ENCODE data around the gene OR6K3.
"Not testable (repeated sequence)": the region's sequence is repeated elsewhere in the genome, so short reads cannot be mapped to it uniquely, and the experiment has no call there.

Gene OR6K3, protein sequence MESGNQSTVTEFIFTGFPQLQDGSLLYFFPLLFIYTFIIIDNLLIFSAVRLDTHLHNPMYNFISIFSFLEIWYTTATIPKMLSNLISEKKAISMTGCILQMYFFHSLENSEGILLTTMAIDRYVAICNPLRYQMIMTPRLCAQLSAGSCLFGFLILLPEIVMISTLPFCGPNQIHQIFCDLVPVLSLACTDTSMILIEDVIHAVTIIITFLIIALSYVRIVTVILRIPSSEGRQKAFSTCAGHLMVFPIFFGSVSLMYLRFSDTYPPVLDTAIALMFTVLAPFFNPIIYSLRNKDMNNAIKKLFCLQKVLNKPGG

GRCh38 chr1:158720620-158721019 is at the start of gene OR6K3:
Gene OR6K3, minus strand, starts transcription at chr1:158720720. Its CDS starts 2,605 bp downstream, at chr1:158718115.
- no peak for DNase-seq (ENCODE audit: low read depth)

DNA sequence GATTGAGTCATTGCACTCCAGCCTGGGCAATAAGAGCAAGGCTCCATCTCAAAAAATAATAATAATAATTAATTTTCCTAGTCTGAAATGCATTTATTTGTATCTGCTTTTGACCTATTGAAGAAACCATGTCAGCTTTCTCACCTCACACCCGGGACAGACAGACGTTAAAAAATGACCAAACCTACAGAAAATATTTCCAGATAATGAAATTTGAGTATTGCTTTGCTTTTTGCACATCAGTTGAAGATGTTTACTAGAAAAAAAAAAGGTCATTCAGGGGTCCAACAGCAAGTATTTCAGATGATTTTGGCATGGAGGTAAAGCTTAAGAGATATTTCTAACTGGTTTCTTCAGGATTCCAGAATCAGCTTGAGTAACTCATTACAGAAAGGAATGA is 33.9 kb upstream of the OR6K3 start, which contains the start of gene OR6K6:
Gene OR6K6, plus strand, starts transcription at position 301 of the 400 bp plus-strand sequence. CDS start 168 bp downstream, outside the sequence.
- no peak for DNase-seq (ENCODE audit: low read depth)

DNA sequence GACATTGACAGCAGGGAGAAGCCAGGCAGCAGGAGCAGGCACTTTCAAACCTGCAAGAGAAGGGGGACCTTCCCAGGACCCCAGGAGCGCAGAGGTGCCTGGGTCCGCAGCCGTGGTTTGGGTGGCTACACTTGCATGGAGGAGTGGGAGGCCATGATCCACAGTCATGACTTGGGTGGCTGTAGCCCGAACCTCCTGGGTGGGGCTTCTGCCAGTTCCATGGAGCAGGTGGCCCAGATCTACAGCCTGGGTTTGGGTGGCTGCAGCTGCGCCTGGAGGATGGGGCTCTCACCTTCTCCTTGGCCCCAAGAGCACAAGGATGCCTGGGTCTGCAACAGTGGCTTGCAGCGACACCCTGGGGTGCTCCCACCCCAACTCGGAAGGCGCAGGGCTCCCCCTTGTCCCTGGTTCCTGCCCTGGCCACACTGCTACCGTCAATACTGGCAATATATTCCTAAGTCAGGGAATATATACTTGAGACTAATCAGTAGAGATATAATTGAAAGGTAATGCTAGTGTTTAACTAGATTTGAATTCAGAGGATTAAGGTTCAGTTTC is 31.7 kb upstream of the OR6K3 start:
- DNase-seq (ENCODE audit: low read depth) = no peak

DNA sequence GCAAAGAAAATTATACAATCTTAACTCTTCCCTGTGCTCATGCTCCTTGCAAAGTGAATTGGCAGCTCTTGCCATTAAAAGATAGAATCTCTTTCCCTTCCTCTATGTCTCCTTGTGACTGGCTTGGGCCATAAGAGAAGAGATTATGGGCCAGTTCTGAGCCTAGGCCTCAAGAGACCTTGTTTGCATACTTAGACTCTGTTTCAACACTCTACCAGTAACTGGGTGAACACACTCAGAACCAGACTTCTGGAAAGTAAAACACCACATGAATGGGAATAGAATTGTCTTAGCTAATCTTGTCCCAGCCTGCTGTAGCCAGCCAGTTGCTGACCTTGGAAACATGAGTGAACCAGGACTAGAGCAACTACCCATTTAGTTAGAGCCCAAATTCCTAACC is 15.3 kb upstream of the OR6K3 start:
- no peak for DNase-seq (ENCODE audit: low read depth)

GRCh38 chr1:158732524-158732923 is 12.0 kb upstream of the OR6K3 start:
- DNase-seq (ENCODE audit: low read depth) = no peak

- DNase-seq (ENCODE audit: low read depth) = no peak
Observed at GRCh38 chr1:158731707-158732106, 11.2 kb upstream of the OR6K3 start.

- no peak for DNase-seq (ENCODE audit: low read depth)
Observed at GRCh38 chr1:158730453-158730852, 9.9 kb upstream of the OR6K3 start.

DNA sequence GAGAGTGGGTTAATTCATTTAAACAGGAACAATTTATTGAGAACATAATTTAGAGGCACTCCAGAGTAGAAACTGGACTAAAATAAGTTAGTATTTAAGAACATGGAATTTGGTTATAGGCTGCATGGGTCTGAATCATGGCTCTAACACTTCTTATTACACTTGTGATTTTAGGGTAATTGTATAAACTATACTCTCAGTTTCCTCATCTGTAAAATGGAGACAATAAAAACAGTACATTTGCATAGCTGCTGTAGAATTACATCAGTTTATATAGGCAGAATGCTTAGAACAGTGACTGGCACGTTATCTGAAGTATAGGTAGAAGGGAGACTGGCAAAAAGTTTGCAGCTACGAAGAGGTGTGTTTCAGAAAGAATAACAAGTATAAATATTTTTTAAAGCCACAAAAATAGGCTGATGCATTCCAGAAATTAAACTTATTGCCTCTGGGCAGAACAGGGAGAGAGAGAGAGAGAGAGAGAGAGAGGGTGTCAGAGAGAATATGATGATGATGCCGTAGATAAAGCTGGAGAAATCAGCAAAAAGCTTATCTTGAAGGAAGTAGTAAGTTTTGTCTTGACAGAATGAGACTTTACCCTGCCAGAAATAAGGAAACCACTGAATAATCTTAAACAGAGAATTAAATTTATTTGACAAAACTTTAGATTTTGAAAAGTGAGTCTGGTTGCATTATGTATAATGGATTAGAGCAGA is 8.1 kb upstream of the OR6K3 start:
- no peak for DNase-seq (ENCODE audit: low read depth)

GRCh38 chr1:158724442-158724841 is 3.9 kb upstream of the OR6K3 start:
- no peak for DNase-seq (ENCODE audit: low read depth)

- DNase-seq (ENCODE audit: low read depth) = no peak
Observed at GRCh38 chr1:158719664-158720063, 856 bp downstream of the OR6K3 start.

GRCh38 chr1:158717344-158717743 is 3.2 kb downstream of the OR6K3 start:
- no peak for DNase-seq (ENCODE audit: low read depth)

DNA sequence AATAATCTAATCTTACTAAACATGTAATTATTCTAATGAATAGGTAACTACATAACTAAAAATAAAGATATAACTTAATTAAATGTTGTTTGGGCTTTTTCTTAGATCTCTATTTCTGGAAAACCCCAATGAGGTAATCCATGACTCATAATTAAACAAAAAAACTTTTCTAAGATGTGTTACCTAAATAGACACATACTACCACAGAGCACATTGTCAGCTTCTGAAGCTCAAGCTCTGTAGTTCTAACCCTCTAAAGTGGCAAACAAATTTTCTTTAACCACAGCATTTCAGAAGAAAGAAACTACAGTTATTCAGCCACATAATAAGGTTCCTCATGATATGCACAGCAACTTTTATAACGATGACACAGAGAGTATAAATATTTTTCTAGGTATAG is 4.2 kb downstream of the OR6K3 start:
- DNase-seq (ENCODE audit: low read depth) = no peak

GRCh38 chr1:158714754-158715153 is 5.8 kb downstream of the OR6K3 start:
- no peak for DNase-seq (ENCODE audit: low read depth)

DNA sequence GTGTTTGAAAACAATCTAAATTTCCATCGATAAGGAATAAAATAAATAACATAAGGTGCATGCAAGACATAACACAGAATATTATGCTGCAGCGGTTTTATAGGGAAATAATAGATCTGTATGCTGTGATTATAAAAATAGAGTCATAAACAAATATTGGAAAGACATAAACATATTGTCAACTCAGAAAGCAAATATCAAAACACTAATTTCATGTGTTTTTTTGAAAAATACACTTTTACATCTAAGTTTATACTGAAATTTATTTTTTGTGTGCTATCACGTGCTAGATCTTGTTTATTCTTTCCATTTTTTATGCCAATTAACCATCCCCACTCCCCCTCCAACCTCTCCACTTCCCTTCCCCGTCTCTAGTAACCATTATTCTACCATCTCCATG is 9.4 kb downstream of the OR6K3 start:
- no peak for DNase-seq (ENCODE audit: low read depth)

DNA sequence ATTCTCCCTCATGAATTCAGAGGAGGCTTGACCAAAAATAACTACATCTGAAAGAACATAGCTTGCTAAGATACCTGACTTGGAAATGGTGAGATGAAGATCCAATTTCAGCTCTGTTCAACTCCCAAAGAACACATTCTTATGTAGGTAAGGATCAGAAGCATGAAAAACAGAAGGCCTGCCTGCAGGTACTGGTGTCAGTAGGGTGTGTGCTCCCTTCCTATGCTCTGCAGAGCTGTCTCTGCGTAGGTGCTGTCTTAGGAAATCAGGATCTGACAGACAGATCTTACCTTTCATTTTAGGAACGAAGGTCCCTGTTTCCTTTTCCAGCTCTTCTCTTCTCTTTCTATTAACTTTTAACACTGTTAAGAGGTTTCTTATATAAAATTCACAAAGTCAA is 14.4 kb downstream of the OR6K3 start:
- no peak for DNase-seq (ENCODE audit: low read depth)

- no peak for DNase-seq (ENCODE audit: low read depth)
Observed at GRCh38 chr1:158700552-158700951, 20.0 kb downstream of the OR6K3 start, which contains the start of gene OR6K2. Gene OR6K2, minus strand, starts transcription at chr1:158700652. Its CDS starts 0 bp downstream, at chr1:158700652.

- DNase-seq (ENCODE audit: low read depth) = no peak
Observed at GRCh38 chr1:158694596-158694995, 25.9 kb downstream of the OR6K3 start.

GRCh38 chr1:158692356-158692755 is 28.2 kb downstream of the OR6K3 start:
- DNase-seq (ENCODE audit: low read depth) = no peak

DNA sequence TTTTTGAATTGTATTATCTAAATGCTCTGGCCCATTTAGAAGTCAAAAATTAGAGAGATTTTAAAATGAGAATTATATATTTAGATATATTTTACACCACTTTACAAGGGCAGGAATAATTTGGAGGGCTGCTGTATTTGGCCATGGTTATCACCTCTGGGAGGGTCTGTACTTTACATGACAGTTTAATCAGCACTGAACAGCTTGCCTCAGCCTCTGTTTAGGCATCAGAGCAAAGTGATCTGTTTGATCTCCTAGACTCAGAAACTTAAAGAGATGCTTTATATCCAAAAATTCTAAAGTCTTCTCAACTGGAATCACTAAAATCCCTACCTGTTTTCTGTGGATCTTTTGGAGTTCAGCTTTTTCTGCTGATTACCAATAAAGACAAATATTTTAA is 28.6 kb downstream of the OR6K3 start:
- DNase-seq (ENCODE audit: low read depth) = no peak

DNA sequence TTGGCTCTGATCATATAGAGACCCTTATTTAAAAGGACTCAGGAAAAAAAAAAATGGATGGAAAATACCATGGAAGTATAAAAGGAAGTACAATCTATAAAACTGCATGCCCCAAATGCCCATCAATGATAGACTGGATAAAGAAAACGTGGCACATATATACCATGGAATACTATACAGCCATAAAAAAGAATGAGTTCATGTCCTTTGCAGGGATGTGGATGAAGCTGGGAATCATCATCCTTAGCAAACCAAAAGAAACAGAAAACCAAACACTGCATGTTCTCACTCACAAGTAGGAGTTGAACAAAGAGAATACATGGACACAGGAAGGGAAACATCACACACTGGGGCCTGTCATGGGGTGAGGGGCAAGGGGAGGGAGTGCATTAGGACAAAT is 29.4 kb downstream of the OR6K3 start:
- DNase-seq (ENCODE audit: low read depth) = not testable (repeated sequence)

- DNase-seq (ENCODE audit: low read depth) = no peak
Observed at GRCh38 chr1:158689875-158690274, 30.6 kb downstream of the OR6K3 start.

GRCh38 chr1:158689110-158689509 is 31.4 kb downstream of the OR6K3 start:
- no peak for DNase-seq (ENCODE audit: low read depth)

- DNase-seq (ENCODE audit: low read depth) = not testable (repeated sequence)
Observed at GRCh38 chr1:158688343-158688742, 32.2 kb downstream of the OR6K3 start.

Measured in HS-27A (cell line).